H1 (cell line): ENCODE data around the gene SPTY2D1. TPM values are rescaled to one million over a fixed set of nuclear protein-coding genes. Genes with fewer than 3 reads are reported as not detected.

ENCODE experiments used
- CTCF ChIA-PET: fragments of 300-600 bp; sonication (Branson Sonifier 250); formaldehyde crosslinking; loops from one replicate; lab custom pipeline; 2021; ENCODE audit not compliant: partially characterized antibody; lab: Charles Lee
- POLR2A ChIA-PET: fragments of 300-600 bp; sonication (Branson Sonifier 250); formaldehyde crosslinking; loops from one replicate; lab custom pipeline; 2021; ENCODE audit warnings: inconsistent platforms; ENCODE audit not compliant: partially characterized antibody; lab: Charles Lee
- DNase-seq, 2 experiments: peaks; one replicate each; pipeline versions ENCODE4 v3.0.0 to v3.0.0-alpha.2; 2010 to 2022; ENCODE audit warnings: low spot score in 2 of 2, low read depth in 1 of 2, mixed read lengths in 1 of 2
- FAIRE-seq: peaks from 2 replicates; lab custom pipeline; 2011; peaks lifted over from hg19 to GRCh38; lab: Jason Lieb, UNC
- H2AFZ ChIP-seq: 2 replicates; pipeline ENCODE4 v1.8.1; 2012; ENCODE audit warnings: low read length, inconsistent platforms
- H2AK5ac ChIP-seq: 2 replicates; pipeline ENCODE4 v1.6.1; 2013; ENCODE audit warnings: low read depth, low read length
- H2BK120ac ChIP-seq: replicated peaks from 2 replicates; pipeline ENCODE3; 2013; ENCODE audit warnings: low read depth, low read length, inconsistent platforms
- H2BK12ac ChIP-seq: 2 replicates; pipeline ENCODE4 v1.6.1; 2013; ENCODE audit warnings: low read depth, low read length
- H2BK15ac ChIP-seq: 2 replicates; pipeline ENCODE4 v1.6.1; 2013; ENCODE audit warnings: low read length
- H2BK20ac ChIP-seq: 2 replicates; pipeline ENCODE4 v1.6.1; 2013; ENCODE audit warnings: low read length
- H2BK5ac ChIP-seq: 2 replicates; pipeline ENCODE4 v1.6.1; 2013; ENCODE audit warnings: low read depth, low read length
- H3K14ac ChIP-seq: 2 replicates; pipeline ENCODE4 v1.6.1; 2013; ENCODE audit warnings: inconsistent platforms; ENCODE audit not compliant: insufficient read length
- H3K18ac ChIP-seq: 2 replicates; pipeline ENCODE4 v1.6.1; 2013; ENCODE audit warnings: low read length; ENCODE audit errors: extremely low read depth
- H3K23ac ChIP-seq: 2 replicates; pipeline ENCODE4 v1.6.1; 2013; ENCODE audit warnings: inconsistent platforms; ENCODE audit not compliant: insufficient read length
- H3K23me2 ChIP-seq: 2 replicates; pipeline ENCODE4 v1.6.1; 2013; ENCODE audit warnings: low read depth, low read length
- H3K27ac ChIP-seq: 2 replicates; pipeline ENCODE4 v1.6.1; 2011; ENCODE audit warnings: low read depth, low read length, inconsistent platforms
- H3K27me3 ChIP-seq, 4 experiments: replicated peaks in 1 of 4; 1 replicate in 1 of 4; 2 replicates in 3 of 4; pipeline versions ENCODE4 v1.6.1 to v1.8.1; 2011 to 2013; ENCODE audit warnings: low read length in 3 of 4, mild to moderate bottlenecking in 3 of 4, inconsistent platforms in 2 of 4, mixed read lengths in 2 of 4, moderate library complexity in 1 of 4; ENCODE audit not compliant: control insufficient read depth in 3 of 4, insufficient read depth in 3 of 4; ENCODE audit errors: extremely low read depth in 1 of 4
- H3K36me3 ChIP-seq, 4 experiments: 2 replicates each; pipeline versions ENCODE4 v1.6.1 to v1.8.1; 2011 to 2013; ENCODE audit warnings: mild to moderate bottlenecking in 4 of 4, low read length in 3 of 4, moderate library complexity in 2 of 4, control low read depth in 1 of 4, inconsistent platforms in 1 of 4; ENCODE audit not compliant: insufficient read depth in 4 of 4, control insufficient read depth in 2 of 4
- H3K4ac ChIP-seq: replicated peaks from 2 replicates; pipeline ENCODE3; 2013; ENCODE audit warnings: low read length, low read depth, mixed read lengths, inconsistent platforms; ENCODE audit not compliant: insufficient read length
- H3K4me1 ChIP-seq, 4 experiments: replicated peaks in 1 of 4; 1 replicate in 1 of 4; 2 replicates in 3 of 4; pipeline versions ENCODE4 v1.6.1 to v1.8.1; 2011 to 2013; ENCODE audit warnings: low read length in 3 of 4, inconsistent platforms in 2 of 4, mixed read lengths in 1 of 4; ENCODE audit not compliant: insufficient read depth in 4 of 4, control insufficient read depth in 3 of 4
- H3K4me2 ChIP-seq, 2 experiments: 2 replicates each; pipeline versions ENCODE4 v1.6.1 to v1.8.1; 2011 to 2013; ENCODE audit warnings: low read depth in 2 of 2, low read length in 2 of 2, control low read depth in 1 of 2, inconsistent platforms in 1 of 2, mild to moderate bottlenecking in 1 of 2; ENCODE audit not compliant: insufficient read depth in 1 of 2
- H3K4me3 ChIP-seq, 4 experiments: fragments of 200-600, 300-600 bp in 1 of 4; sonication (generic), shearing (Covaris generic), sonication (Bioruptor Twin) in 1 of 4; 2 replicates each; pipeline versions ENCODE4 v1.5.1 to v1.8.1; 2011 to 2016; ENCODE audit warnings: low read length in 4 of 4, low read depth in 3 of 4, control low read depth in 2 of 4, inconsistent platforms in 2 of 4, mild to moderate bottlenecking in 2 of 4, mixed read lengths in 1 of 4, moderate library complexity in 1 of 4; ENCODE audit not compliant: insufficient read depth in 2 of 4; ENCODE audit errors: extremely low read depth in 1 of 4
- H3K56ac ChIP-seq: replicated peaks from 2 replicates; pipeline ENCODE3; 2013; ENCODE audit warnings: low read depth, mild to moderate bottlenecking, mixed read lengths, low read length, inconsistent platforms; ENCODE audit not compliant: insufficient read length
- H3K79me1 ChIP-seq: 2 replicates; pipeline ENCODE4 v1.6.1; 2013; ENCODE audit warnings: low read depth, low read length, control low read depth
- H3K79me2 ChIP-seq, 2 experiments: 2 replicates each; pipeline versions ENCODE4 v1.6.1 to v1.8.1; 2012 to 2013; ENCODE audit warnings: low read length in 2 of 2, mild to moderate bottlenecking in 2 of 2, inconsistent platforms in 1 of 2; ENCODE audit not compliant: insufficient read depth in 2 of 2, control insufficient read depth in 1 of 2
- H3K9ac ChIP-seq, 4 experiments: replicated peaks in 1 of 4; 1 replicate in 1 of 4; 2 replicates in 3 of 4; pipeline versions ENCODE4 v1.6.1 to v1.8.1; 2011 to 2013; ENCODE audit warnings: low read depth in 3 of 4, low read length in 3 of 4, control low read depth in 2 of 4, mild to moderate bottlenecking in 2 of 4, moderate library complexity in 2 of 4, inconsistent platforms in 1 of 4; ENCODE audit errors: extremely low read depth in 1 of 4
- H3K9me3 ChIP-seq, 2 experiments: 2 replicates each; pipeline versions ENCODE4 v1.6.1 to v1.8.1; 2012 to 2013; ENCODE audit warnings: mild to moderate bottlenecking in 2 of 2, moderate library complexity in 2 of 2, control low read depth in 1 of 2, inconsistent platforms in 1 of 2, low read depth in 1 of 2, low read length in 1 of 2, mixed read lengths in 1 of 2; ENCODE audit not compliant: insufficient read depth in 2 of 2
- H4K20me1 ChIP-seq, 2 experiments: replicated peaks in 1 of 2; 2 replicates each; pipeline versions ENCODE3 to v1.8.1; 2011 to 2013; ENCODE audit warnings: inconsistent platforms in 2 of 2, low read length in 2 of 2, mild to moderate bottlenecking in 1 of 2; ENCODE audit not compliant: insufficient read depth in 2 of 2, control insufficient read depth in 1 of 2
- H4K5ac ChIP-seq: 2 replicates; pipeline ENCODE4 v1.6.1; 2013; ENCODE audit warnings: low read length, low read depth, mixed read lengths, inconsistent platforms; ENCODE audit not compliant: insufficient read length
- H4K8ac ChIP-seq: 2 replicates; pipeline ENCODE4 v1.8.0; 2013; ENCODE audit warnings: mild to moderate bottlenecking, moderate library complexity, low read length, inconsistent platforms; ENCODE audit not compliant: insufficient read depth; ENCODE audit errors: extremely low read depth
- H4K91ac ChIP-seq: replicated peaks from 2 replicates; pipeline ENCODE3; 2013; ENCODE audit warnings: low read length, mixed read lengths, inconsistent platforms; ENCODE audit not compliant: insufficient read length
- BACH1 ChIP-seq: IDR thresholded peaks from 2 replicates; pipeline ENCODE4 v1.6.1; 2012; ENCODE audit warnings: low read length, improper control_type of control experiment
- EZH2 ChIP-seq: fragments of 200-600 bp; sonication (generic); IDR thresholded peaks from 2 replicates; pipeline ENCODE4 v1.7.1; 2012; ENCODE audit warnings: low read depth, mild to moderate bottlenecking, moderate library complexity, low read length, inconsistent platforms; ENCODE audit not compliant: severe bottlenecking
- FOSL1 ChIP-seq: IDR thresholded peaks from 2 replicates; pipeline ENCODE4 v1.6.1; 2011; ENCODE audit warnings: mild to moderate bottlenecking, low read depth, low read length, moderate library complexity; ENCODE audit not compliant: insufficient read depth
- MAX ChIP-seq: IDR thresholded peaks from 2 replicates; pipeline ENCODE4 v1.6.1; 2012; ENCODE audit warnings: inconsistent platforms
- NRF1 ChIP-seq: IDR thresholded peaks from 2 replicates; pipeline ENCODE4 v1.6.1; 2011; ENCODE audit warnings: mild to moderate bottlenecking, low read depth, low read length, improper control_type of control experiment
- RNF2 ChIP-seq: fragments of 200-900, 300-1000 bp; sonication (generic); IDR thresholded peaks from 2 replicates; pipeline ENCODE4 v1.7.1; 2016; ENCODE audit warnings: borderline replicate concordance, low read depth, mild to moderate bottlenecking, antibody characterized with exemption, low read length; ENCODE audit not compliant: poor library complexity, severe bottlenecking; ENCODE audit errors: missing control alignments
- SIN3A ChIP-seq, 2 experiments: IDR thresholded peaks in 1 of 2; conservative IDR thresholded peaks in 1 of 2; 2 replicates each; pipeline ENCODE4 v1.6.1; 2011 to 2012; ENCODE audit warnings: low read length in 2 of 2, improper control_type of control experiment in 1 of 2, low read depth in 1 of 2, mild to moderate bottlenecking in 1 of 2
- SUZ12 ChIP-seq: fragments of 200-600 bp; sonication (generic); IDR thresholded peaks from 2 replicates; pipeline ENCODE4 v1.6.1; 2012; ENCODE audit warnings: mild to moderate bottlenecking, inconsistent platforms, low read length, moderate library complexity, mixed read lengths
- TBP ChIP-seq: IDR thresholded peaks from 2 replicates; pipeline ENCODE4 v1.6.1; 2011; ENCODE audit warnings: low read depth, low read length, improper control_type of control experiment
- WGBS, 2 experiments: shearing (Covaris generic) in 1 of 2; methylation state at CpG; one replicate each; pipeline versions ENCODE4 v1.1.6 to v1.1.7; 2013 to 2015; ENCODE audit warnings: low lambda C conversion rate in 2 of 2, mixed read lengths in 2 of 2, inconsistent platforms in 1 of 2, low coverage in 1 of 2, missing lambda C conversion rate in 1 of 2; ENCODE audit not compliant: insufficient replicate concordance in 2 of 2, insufficient coverage in 1 of 2, insufficient read length in 1 of 2; ENCODE audit errors: extremely low coverage in 1 of 2, missing lambda C conversion rate in 1 of 2; 5-methylcytosine and 5-hydroxymethylcytosine counted together
- polyA plus RNA-seq, 7 experiments: library from polyadenylated mRNA; depleted of rRNA in 3 of 7; stranded (reverse) in 5 of 7; unstranded in 2 of 7; fragments of >200 nt in 5 of 7; fragments of 200-250 nt in 2 of 7; gene quantifications; 1 replicate in 5 of 7; 2 replicates in 1 of 7; 4 replicates in 1 of 7; pipeline versions ENCODE4 v1.2.1 to v1.2.3, GENCODE V29; 2011 to 2013; ENCODE audit warnings: missing spikeins in 2 of 7, mixed read lengths in 2 of 7
- total RNA-seq: library from RNA; stranded (reverse); fragmentation: NEBNext Ultra II Directional; extraction: Animal tissue kit (Norgen Biotek cat#: 25700); gene quantifications from 2 replicates; pipeline ENCODE4 v1.2.1, GENCODE V29; 2021
- TF ChIP-seq, protein P1 (sequence below), 3 experiments: IDR thresholded peaks; 1 replicate in 2 of 3; 2 replicates in 1 of 3; pipeline versions ENCODE4 v1.5.1 to v1.6.1; 2011; ENCODE audit warnings: low read length in 3 of 3, mild to moderate bottlenecking in 3 of 3, inconsistent platforms in 2 of 3, low read depth in 1 of 3, moderate library complexity in 1 of 3; ENCODE audit not compliant: insufficient read depth in 1 of 3; ENCODE audit errors: control extremely low read depth in 1 of 3

SPTY2D1 gene
- total and polyA plus RNA-seq, 2 of the 8 experiments (the other 6 are each of a cell fraction or from before 2014, with no cell fraction given) = 4.9 to 17.6 TPM

GRCh38 chr11:18668131-18668530, 34.0 kb upstream of the SPTY2D1 start:
- no peak overlapping the region for H4K8ac ChIP-seq
- H2BK120ac ChIP-seq = no peak overlapping the region
- H3K56ac ChIP-seq = no peak overlapping the region
- H3K18ac ChIP-seq = no peak overlapping the region
- H2BK20ac ChIP-seq = no peak overlapping the region
- no peaks in the 10 kb centered on the region for H3K27me3 ChIP-seq
- H2BK5ac ChIP-seq = no peak overlapping the region
- no peaks in the 10 kb centered on the region for H3K79me1 ChIP-seq
- no peak overlapping the region for H2BK15ac ChIP-seq
- no peaks in the 10 kb centered on the region for H3K79me2 ChIP-seq
- WGBS, 2 experiments = 90% methylated on average over 4 of the region's 4 CpGs; no CpG with 5 or more reads in 1 of the 2 experiments
- no peak overlapping the region for H2AK5ac ChIP-seq
- H3K4ac ChIP-seq = no peak overlapping the region
- no peak overlapping the region for H3K9ac ChIP-seq
- no peak overlapping the region for H4K91ac ChIP-seq
- H3K4me2 ChIP-seq = no peak overlapping the region
- DNase-seq = no peak
- H3K14ac ChIP-seq = no peak overlapping the region
- no peaks in the 10 kb centered on the region for H3K23me2 ChIP-seq
- peaks cover 0 to 2% (median under 1%) of the 10 kb centered on the region in 4 experiments; a peak in 2 of 7 replicates for H3K4me1 ChIP-seq
- no peak overlapping the region for H2BK12ac ChIP-seq
- no peak overlapping the region for H3K27ac ChIP-seq
- no peaks in the 10 kb centered on the region for H4K20me1 ChIP-seq
- no peak for FAIRE-seq
- H3K9me3 ChIP-seq = no peaks in the 10 kb centered on the region
- peak overlapping the region; percentile 36; the same call in 1 of the 2 replicates for H2AFZ ChIP-seq
- no peak overlapping the region for H3K4me3 ChIP-seq
- no peak overlapping the region for H4K5ac ChIP-seq
- H3K36me3 ChIP-seq = no peaks in the 10 kb centered on the region
- H3K23ac ChIP-seq = peak overlapping the region; percentile 2
- POLR2A ChIA-PET = no interaction called here
- CTCF ChIA-PET = interaction anchor here (1.0 to 1.5 kb wide), 3 partner anchors 15 to 128 kb away, joined by 3 to 5 read pairs (median 4); no protein-coding TSS in a partner anchor
- TF ChIP-seq SIN3A (conservative IDR thresholded peaks at IDR 0.05 in 1 of 2, IDR thresholded peaks at IDR 0.05 in 1 of 2; ENCODE audit: low read depth in 1 of 2, low read length in 2 of 2) (no peak), EZH2 (no peak), RNF2 (no peak), TBP (no peak), NRF1 (no peak), SUZ12 (no peak), BACH1 (no peak), MAX (no peak), FOSL1 (no peak)
- TF ChIP-seq, protein P1, sequence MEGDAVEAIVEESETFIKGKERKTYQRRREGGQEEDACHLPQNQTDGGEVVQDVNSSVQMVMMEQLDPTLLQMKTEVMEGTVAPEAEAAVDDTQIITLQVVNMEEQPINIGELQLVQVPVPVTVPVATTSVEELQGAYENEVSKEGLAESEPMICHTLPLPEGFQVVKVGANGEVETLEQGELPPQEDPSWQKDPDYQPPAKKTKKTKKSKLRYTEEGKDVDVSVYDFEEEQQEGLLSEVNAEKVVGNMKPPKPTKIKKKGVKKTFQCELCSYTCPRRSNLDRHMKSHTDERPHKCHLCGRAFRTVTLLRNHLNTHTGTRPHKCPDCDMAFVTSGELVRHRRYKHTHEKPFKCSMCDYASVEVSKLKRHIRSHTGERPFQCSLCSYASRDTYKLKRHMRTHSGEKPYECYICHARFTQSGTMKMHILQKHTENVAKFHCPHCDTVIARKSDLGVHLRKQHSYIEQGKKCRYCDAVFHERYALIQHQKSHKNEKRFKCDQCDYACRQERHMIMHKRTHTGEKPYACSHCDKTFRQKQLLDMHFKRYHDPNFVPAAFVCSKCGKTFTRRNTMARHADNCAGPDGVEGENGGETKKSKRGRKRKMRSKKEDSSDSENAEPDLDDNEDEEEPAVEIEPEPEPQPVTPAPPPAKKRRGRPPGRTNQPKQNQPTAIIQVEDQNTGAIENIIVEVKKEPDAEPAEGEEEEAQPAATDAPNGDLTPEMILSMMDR (IDR thresholded peaks at IDR 0.05; ENCODE audit: control extremely low read depth in 1 of 3, insufficient read depth in 1 of 3, low read depth in 1 of 3, low read length in 3 of 3) = no peak
